NB4 (cell line): Measurements from ENCODE around the gene POU4F3.
A peak's percentile ranks its signal among the peaks of the same experiment; 100 is the strongest.

Experiments used
- DNase-seq: peaks from one replicate; pipeline ENCODE4 v3.0.0; 2010; ENCODE audit warnings: low read depth
- H3K4me3 ChIP-seq: one replicate; pipeline ENCODE4 v1.5.1; 2011; ENCODE audit warnings: mild to moderate bottlenecking, low read depth, low read length, moderate library complexity
- CTCF ChIP-seq: IDR thresholded peaks from one replicate; pipeline ENCODE4 v1.5.1; 2012; ENCODE audit warnings: low read depth, low read length
- MAX ChIP-seq: IDR thresholded peaks from 2 replicates; pipeline ENCODE4 v1.6.1; 2011; ENCODE audit warnings: low read depth, low read length
- MYC ChIP-seq: IDR thresholded peaks from 2 replicates; pipeline ENCODE4 v1.6.1; 2011; ENCODE audit warnings: low read depth, low read length
- POLR2A ChIP-seq: IDR thresholded peaks from 2 replicates; pipeline ENCODE4 v1.6.1; 2011; ENCODE audit warnings: mild to moderate bottlenecking; ENCODE audit not compliant: insufficient read length; ENCODE audit errors: extremely low read depth

Gene POU4F3

GRCh38 chr5:146363161-146363874 is 24.7 kb downstream of the POU4F3 start:
- no peak overlapping the region for H3K4me3 ChIP-seq
- TF ChIP-seq MYC = no peak
- no peak for TF ChIP-seq MAX
- no peak for TF ChIP-seq CTCF
- TF ChIP-seq POLR2A = no peak
- peak; percentile 56 for DNase-seq

GRCh38 chr5:146365618-146366017 is 27.0 kb downstream of the POU4F3 start:
- TF ChIP-seq CTCF = no peak
- TF ChIP-seq MAX = no peak
- no peak for TF ChIP-seq POLR2A
- TF ChIP-seq MYC = no peak
- no peak for DNase-seq
- H3K4me3 ChIP-seq = no peak overlapping the region

GRCh38 chr5:146366904-146367303 is 28.3 kb downstream of the POU4F3 start:
- no peak for DNase-seq

GRCh38 chr5:146368137-146368536 is 29.5 kb downstream of the POU4F3 start:
- no peak for DNase-seq
- TF ChIP-seq MYC (no peak), MAX (no peak), POLR2A (no peak), CTCF (no peak)
- H3K4me3 ChIP-seq = no peak overlapping the region

More at GRCh38 chr5:146366904-146367303, 28.3 kb downstream of the POU4F3 start:
- H3K4me3 ChIP-seq = no peak overlapping the region
- TF ChIP-seq MAX = no peak

GRCh38 chr5:146369691-146370090 is 31.1 kb downstream of the POU4F3 start:
- H3K4me3 ChIP-seq = no peak overlapping the region

More at GRCh38 chr5:146369691-146370090, 31.1 kb downstream of the POU4F3 start:
- no peak for DNase-seq
- TF ChIP-seq CTCF (no peak), POLR2A (no peak), MYC (no peak), MAX (no peak)
